ENCODE measurements around the gene FGF14. TPM values are rescaled to one million over a fixed set of nuclear protein-coding genes. Genes with fewer than 3 reads are reported as not detected.

FGF14 gene
- total and polyA plus RNA-seq, 2 experiments from 2014 or later = 0.03 TPM; not detected in 1

DNA sequence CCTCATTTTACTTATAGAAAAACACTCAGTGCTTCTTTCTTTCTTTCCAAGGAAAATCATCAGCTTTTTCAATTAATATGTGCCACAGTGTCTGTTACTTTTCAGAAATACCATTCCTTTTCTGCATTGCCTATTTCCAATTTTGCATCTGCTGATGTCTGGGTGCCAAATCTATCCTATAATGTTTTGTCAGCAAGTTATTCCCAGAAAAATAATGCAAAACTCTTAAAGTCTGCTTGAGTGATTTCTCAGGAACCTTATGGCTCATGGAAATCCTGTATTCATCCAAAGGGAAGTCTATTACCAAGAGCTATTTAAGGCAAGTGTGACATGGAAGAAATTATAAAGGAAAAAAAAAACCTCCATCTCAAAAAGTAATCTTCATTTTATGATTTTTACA is 224.4 kb downstream of the FGF14 start:
- no peaks in the 10 kb centered on the region for H3K9me2 ChIP-seq (ENCODE audit: insufficient read depth)
- no peak overlapping the region for H3K4me3 Mint-ChIP-seq
- H3K27me3 Mint-ChIP-seq (ENCODE audit: insufficient read depth, low read depth, poor library complexity) = no peaks in the 10 kb centered on the region
- no peaks in the 10 kb centered on the region for H3K4me1 ChIP-seq (ENCODE audit: insufficient read depth)
- H4K20me1 ChIP-seq (replicated peaks; ENCODE audit: insufficient read depth) = no peaks in the 10 kb centered on the region
- H3K27ac ChIP-seq (ENCODE audit: low read depth) = no peak overlapping the region
- ATAC-seq (no peak), DNase-seq (ENCODE audit: low spot score) (no peak)
- no peaks in the 10 kb centered on the region for H3K36me3 Mint-ChIP-seq (ENCODE audit: low read depth)
- H3K27ac Mint-ChIP-seq = no peak overlapping the region
- H2AFZ ChIP-seq = no peak overlapping the region
- H3K27me3 ChIP-seq (ENCODE audit: insufficient read depth) = no peaks in the 10 kb centered on the region
- no peaks in the 10 kb centered on the region for H3K79me2 ChIP-seq (replicated peaks; ENCODE audit: insufficient read depth)
- no peak overlapping the region for H3K4me2 ChIP-seq
- no peaks in the 10 kb centered on the region for H3K36me3 ChIP-seq (ENCODE audit: insufficient read depth)
- H3K4me3 ChIP-seq = no peak overlapping the region
- no peaks in the 10 kb centered on the region for H3K9me3 Mint-ChIP-seq
- TF ChIP-seq, protein P1, sequence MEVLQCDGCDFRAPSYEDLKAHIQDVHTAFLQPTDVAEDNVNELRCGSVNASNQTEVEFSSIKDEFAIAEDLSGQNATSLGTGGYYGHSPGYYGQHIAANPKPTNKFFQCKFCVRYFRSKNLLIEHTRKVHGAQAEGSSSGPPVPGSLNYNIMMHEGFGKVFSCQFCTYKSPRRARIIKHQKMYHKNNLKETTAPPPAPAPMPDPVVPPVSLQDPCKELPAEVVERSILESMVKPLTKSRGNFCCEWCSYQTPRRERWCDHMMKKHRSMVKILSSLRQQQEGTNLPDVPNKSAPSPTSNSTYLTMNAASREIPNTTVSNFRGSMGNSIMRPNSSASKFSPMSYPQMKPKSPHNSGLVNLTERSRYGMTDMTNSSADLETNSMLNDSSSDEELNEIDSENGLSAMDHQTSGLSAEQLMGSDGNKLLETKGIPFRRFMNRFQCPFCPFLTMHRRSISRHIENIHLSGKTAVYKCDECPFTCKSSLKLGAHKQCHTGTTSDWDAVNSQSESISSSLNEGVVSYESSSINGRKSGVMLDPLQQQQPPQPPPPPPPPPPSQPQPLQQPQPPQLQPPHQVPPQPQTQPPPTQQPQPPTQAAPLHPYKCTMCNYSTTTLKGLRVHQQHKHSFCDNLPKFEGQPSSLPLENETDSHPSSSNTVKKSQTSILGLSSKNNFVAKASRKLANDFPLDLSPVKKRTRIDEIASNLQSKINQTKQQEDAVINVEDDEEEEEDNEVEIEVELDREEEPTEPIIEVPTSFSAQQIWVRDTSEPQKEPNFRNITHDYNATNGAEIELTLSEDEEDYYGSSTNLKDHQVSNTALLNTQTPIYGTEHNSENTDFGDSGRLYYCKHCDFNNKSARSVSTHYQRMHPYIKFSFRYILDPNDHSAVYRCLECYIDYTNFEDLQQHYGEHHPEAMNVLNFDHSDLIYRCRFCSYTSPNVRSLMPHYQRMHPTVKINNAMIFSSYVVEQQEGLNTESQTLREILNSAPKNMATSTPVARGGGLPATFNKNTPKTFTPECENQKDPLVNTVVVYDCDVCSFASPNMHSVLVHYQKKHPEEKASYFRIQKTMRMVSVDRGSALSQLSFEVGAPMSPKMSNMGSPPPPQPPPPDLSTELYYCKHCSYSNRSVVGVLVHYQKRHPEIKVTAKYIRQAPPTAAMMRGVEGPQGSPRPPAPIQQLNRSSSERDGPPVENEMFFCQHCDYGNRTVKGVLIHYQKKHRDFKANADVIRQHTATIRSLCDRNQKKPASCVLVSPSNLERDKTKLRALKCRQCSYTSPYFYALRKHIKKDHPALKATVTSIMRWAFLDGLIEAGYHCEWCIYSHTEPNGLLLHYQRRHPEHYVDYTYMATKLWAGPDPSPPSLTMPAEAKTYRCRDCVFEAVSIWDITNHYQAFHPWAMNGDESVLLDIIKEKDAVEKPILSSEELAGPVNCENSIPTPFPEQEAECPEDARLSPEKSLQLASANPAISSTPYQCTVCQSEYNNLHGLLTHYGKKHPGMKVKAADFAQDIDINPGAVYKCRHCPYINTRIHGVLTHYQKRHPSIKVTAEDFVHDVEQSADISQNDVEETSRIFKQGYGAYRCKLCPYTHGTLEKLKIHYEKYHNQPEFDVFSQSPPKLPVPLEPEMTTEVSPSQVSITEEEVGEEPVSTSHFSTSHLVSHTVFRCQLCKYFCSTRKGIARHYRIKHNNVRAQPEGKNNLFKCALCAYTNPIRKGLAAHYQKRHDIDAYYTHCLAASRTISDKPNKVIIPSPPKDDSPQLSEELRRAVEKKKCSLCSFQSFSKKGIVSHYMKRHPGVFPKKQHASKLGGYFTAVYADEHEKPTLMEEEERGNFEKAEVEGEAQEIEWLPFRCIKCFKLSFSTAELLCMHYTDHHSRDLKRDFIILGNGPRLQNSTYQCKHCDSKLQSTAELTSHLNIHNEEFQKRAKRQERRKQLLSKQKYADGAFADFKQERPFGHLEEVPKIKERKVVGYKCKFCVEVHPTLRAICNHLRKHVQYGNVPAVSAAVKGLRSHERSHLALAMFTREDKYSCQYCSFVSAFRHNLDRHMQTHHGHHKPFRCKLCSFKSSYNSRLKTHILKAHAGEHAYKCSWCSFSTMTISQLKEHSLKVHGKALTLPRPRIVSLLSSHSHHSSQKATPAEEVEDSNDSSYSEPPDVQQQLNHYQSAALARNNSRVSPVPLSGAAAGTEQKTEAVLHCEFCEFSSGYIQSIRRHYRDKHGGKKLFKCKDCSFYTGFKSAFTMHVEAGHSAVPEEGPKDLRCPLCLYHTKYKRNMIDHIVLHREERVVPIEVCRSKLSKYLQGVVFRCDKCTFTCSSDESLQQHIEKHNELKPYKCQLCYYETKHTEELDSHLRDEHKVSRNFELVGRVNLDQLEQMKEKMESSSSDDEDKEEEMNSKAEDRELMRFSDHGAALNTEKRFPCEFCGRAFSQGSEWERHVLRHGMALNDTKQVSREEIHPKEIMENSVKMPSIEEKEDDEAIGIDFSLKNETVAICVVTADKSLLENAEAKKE (CRISPR knock-in tag; IDR thresholded peaks at IDR 0.05) = no peak
- TF ChIP-seq NANOG (IDR thresholded peaks at IDR 0.05; ENCODE audit: borderline replicate concordance) (no peak), ZNF331 (CRISPR knock-in tag; IDR thresholded peaks at IDR 0.05; ENCODE audit: low read depth) (no peak), POLR2AphosphoS5 (IDR thresholded peaks at IDR 0.05; ENCODE audit: low read depth) (no peak), REST (IDR thresholded peaks at IDR 0.05; ENCODE audit: unreplicated experiment) (no peak), CREB1 (CRISPR knock-in tag; IDR thresholded peaks at IDR 0.05; ENCODE audit: low read depth) (no peak), STAT1 (IDR thresholded peaks at IDR 0.05; ENCODE audit: unreplicated experiment) (no peak), JUNB (IDR thresholded peaks at IDR 0.05; ENCODE audit: unreplicated experiment) (no peak)
- TF ChIP-seq, protein P2, sequence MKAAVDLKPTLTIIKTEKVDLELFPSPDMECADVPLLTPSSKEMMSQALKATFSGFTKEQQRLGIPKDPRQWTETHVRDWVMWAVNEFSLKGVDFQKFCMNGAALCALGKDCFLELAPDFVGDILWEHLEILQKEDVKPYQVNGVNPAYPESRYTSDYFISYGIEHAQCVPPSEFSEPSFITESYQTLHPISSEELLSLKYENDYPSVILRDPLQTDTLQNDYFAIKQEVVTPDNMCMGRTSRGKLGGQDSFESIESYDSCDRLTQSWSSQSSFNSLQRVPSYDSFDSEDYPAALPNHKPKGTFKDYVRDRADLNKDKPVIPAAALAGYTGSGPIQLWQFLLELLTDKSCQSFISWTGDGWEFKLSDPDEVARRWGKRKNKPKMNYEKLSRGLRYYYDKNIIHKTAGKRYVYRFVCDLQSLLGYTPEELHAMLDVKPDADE (IDR thresholded peaks at IDR 0.05) = no peak
- H3F3A ChIP-seq (replicated peaks; ENCODE audit: low read depth) = no peaks in the 10 kb centered on the region
- H3K4me1 Mint-ChIP-seq = no peaks in the 10 kb centered on the region; the same call in 1 of the 3 replicates

Data from GM23338 (cell line).